WTC11 (cell line): ENCODE data around the gene IL10RB.

Experiments
- IRF2 ChIP-seq: sonication (generic); formaldehyde crosslinking; IDR thresholded peaks from 2 replicates; pipeline ENCODE4 v1.8.0; 2022; ENCODE audit warnings: low read depth, missing genetic modification reagents, borderline replicate concordance
- NFYB ChIP-seq: sonication (generic); formaldehyde crosslinking; conservative IDR thresholded peaks from 2 replicates; pipeline ENCODE4 v1.8.0; 2022; ENCODE audit warnings: low read depth, missing genetic modification reagents
- TF ChIP-seq, protein P1 (sequence below): fragments of 200-600 bp; IDR thresholded peaks from 2 replicates; pipeline ENCODE4 v1.8.0; 2022; ENCODE audit warnings: antibody characterized with exemption
- TF ChIP-seq, protein P2 (sequence below): sonication (generic); formaldehyde crosslinking; IDR thresholded peaks from 2 replicates; pipeline ENCODE4 v1.8.1; 2022; ENCODE audit warnings: mild to moderate bottlenecking, moderate library complexity, missing genetic modification reagents
- TF ChIP-seq, protein P3 (sequence below): sonication (generic); formaldehyde crosslinking; IDR thresholded peaks from 2 replicates; pipeline ENCODE4 v1.8.0; 2023; ENCODE audit warnings: missing genetic modification reagents, mild to moderate bottlenecking, borderline replicate concordance

GRCh38 chr21:33241846-33242245 lies 24.3 kb upstream of the IL10RB start:
- TF ChIP-seq, protein P1, sequence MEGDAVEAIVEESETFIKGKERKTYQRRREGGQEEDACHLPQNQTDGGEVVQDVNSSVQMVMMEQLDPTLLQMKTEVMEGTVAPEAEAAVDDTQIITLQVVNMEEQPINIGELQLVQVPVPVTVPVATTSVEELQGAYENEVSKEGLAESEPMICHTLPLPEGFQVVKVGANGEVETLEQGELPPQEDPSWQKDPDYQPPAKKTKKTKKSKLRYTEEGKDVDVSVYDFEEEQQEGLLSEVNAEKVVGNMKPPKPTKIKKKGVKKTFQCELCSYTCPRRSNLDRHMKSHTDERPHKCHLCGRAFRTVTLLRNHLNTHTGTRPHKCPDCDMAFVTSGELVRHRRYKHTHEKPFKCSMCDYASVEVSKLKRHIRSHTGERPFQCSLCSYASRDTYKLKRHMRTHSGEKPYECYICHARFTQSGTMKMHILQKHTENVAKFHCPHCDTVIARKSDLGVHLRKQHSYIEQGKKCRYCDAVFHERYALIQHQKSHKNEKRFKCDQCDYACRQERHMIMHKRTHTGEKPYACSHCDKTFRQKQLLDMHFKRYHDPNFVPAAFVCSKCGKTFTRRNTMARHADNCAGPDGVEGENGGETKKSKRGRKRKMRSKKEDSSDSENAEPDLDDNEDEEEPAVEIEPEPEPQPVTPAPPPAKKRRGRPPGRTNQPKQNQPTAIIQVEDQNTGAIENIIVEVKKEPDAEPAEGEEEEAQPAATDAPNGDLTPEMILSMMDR, result no peak
- TF ChIP-seq, protein P2, sequence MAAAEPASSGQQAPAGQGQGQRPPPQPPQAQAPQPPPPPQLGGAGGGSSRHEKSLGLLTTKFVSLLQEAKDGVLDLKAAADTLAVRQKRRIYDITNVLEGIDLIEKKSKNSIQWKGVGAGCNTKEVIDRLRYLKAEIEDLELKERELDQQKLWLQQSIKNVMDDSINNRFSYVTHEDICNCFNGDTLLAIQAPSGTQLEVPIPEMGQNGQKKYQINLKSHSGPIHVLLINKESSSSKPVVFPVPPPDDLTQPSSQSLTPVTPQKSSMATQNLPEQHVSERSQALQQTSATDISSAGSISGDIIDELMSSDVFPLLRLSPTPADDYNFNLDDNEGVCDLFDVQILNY, result no peak
- TF ChIP-seq IRF2 (CRISPR knock-in tag) (no peak), NFYB (CRISPR knock-in tag) (no peak)
- TF ChIP-seq, protein P3, sequence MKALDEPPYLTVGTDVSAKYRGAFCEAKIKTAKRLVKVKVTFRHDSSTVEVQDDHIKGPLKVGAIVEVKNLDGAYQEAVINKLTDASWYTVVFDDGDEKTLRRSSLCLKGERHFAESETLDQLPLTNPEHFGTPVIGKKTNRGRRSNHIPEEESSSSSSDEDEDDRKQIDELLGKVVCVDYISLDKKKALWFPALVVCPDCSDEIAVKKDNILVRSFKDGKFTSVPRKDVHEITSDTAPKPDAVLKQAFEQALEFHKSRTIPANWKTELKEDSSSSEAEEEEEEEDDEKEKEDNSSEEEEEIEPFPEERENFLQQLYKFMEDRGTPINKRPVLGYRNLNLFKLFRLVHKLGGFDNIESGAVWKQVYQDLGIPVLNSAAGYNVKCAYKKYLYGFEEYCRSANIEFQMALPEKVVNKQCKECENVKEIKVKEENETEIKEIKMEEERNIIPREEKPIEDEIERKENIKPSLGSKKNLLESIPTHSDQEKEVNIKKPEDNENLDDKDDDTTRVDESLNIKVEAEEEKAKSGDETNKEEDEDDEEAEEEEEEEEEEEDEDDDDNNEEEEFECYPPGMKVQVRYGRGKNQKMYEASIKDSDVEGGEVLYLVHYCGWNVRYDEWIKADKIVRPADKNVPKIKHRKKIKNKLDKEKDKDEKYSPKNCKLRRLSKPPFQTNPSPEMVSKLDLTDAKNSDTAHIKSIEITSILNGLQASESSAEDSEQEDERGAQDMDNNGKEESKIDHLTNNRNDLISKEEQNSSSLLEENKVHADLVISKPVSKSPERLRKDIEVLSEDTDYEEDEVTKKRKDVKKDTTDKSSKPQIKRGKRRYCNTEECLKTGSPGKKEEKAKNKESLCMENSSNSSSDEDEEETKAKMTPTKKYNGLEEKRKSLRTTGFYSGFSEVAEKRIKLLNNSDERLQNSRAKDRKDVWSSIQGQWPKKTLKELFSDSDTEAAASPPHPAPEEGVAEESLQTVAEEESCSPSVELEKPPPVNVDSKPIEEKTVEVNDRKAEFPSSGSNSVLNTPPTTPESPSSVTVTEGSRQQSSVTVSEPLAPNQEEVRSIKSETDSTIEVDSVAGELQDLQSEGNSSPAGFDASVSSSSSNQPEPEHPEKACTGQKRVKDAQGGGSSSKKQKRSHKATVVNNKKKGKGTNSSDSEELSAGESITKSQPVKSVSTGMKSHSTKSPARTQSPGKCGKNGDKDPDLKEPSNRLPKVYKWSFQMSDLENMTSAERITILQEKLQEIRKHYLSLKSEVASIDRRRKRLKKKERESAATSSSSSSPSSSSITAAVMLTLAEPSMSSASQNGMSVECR (CRISPR knock-in tag), result no peak
